NCI-H69 (cell line): ENCODE measurements around the gene SMOC1.

Experiments
- DNase-seq: peaks from one replicate; lab custom pipeline; 2025; lab: John Stamatoyannopoulos, UW

The SMOC1 gene, protein sequence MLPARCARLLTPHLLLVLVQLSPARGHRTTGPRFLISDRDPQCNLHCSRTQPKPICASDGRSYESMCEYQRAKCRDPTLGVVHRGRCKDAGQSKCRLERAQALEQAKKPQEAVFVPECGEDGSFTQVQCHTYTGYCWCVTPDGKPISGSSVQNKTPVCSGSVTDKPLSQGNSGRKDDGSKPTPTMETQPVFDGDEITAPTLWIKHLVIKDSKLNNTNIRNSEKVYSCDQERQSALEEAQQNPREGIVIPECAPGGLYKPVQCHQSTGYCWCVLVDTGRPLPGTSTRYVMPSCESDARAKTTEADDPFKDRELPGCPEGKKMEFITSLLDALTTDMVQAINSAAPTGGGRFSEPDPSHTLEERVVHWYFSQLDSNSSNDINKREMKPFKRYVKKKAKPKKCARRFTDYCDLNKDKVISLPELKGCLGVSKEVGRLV

DNA sequence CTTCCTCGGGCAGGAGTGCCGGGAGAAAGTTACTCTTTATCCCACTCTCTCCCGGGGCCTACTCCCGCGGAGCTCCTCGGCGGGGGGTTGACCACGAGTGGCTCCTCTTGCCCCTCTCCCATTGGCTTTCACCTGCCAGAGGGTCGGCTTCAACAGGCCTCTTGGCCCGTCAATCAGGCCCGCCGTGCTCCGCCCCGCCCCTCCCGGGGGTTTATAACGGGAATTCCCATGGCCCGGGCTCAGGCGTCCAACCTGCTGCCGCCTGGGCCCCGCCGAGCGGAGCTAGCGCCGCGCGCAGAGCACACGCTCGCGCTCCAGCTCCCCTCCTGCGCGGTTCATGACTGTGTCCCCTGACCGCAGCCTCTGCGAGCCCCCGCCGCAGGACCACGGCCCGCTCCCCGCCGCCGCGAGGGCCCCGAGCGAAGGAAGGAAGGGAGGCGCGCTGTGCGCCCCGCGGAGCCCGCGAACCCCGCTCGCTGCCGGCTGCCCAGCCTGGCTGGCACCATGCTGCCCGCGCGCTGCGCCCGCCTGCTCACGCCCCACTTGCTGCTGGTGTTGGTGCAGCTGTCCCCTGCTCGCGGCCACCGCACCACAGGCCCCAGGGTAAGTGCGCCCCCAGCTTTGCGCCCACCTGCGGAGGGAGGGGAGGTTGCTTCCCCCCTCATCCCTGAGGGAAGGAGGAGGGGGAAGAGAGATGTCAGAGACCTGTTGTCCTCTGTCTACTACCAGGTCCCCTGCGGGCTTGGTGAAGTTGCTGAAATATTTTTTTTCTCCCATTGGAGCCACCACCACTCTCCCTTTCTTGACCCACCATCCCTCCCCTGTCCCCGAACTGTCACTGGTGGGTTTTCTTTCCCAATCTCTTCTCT, at the start of gene SMOC1:
Gene SMOC1 (plus strand): TSS at position 242 of the 869 bp plus-strand sequence. CDS start 263 bp downstream, at position 505.
- DNase-seq, result peak; percentile 97

GRCh38 chr14:69838881-69839416, 40.3 kb upstream of the SMOC1 start:
- DNase-seq, result peak; percentile 51

DNA sequence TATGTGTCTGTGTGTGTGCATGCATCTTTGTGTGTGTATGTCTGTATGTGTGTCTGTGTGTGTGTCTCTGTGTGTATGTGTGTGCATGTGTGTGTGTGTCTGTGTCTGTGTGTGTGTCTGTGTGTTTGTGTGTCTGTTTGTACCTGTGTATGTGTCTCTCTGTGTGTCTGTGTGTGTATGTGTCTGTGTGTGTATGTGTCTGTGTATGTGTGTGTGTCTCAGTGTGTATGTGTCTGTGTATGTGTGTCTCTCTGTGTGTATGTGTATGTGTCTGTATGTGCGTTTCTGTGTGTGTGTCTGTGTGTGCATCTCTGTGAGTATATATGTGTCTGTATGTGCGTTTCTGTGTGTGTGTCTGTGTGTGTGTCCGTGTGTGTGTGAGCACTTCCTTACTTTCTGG, 39.6 kb upstream of the SMOC1 start:
- DNase-seq, result no peak

- peak; percentile 96 for DNase-seq
Observed at GRCh38 chr14:69841656-69842055, 37.6 kb upstream of the SMOC1 start.

DNA sequence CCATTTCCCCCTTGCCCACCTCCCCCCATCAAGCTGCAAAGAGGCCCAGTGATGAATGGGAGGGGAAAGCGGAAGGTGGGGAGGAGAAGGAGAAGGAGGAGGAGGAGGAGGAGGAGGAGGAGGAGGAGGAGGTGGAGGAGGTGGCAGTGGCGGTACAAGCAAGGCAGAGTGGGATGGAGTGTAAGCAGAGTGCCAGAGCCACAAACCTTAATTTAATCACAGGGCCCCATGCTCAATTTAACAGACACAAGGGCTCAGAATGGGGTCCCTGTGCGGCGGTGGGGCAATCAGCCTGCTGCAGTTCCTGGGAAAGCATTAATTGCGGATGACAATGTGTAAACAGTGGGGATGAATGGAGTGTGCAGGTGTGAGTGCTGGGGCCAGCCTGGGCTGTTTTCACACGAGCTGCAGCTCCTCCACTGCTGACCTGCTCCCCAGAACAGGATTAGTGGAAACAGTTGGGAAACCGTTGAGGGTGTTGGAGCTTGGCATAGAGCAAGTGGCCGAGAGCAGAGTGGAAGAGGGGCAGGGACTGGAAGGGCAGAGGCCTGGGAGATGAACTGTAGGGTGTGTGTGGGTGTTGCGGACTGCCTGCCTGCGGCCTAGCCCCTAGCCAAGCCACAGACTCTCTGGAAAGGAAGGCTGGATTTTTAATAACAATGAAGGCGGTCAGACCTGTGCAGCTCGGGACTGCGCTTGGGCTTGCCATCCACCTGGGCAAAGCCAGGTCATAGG, 36.4 kb upstream of the SMOC1 start:
- DNase-seq, result peak; percentile 99

GRCh38 chr14:69844171-69844570, 35.0 kb upstream of the SMOC1 start:
- peak; percentile 51 for DNase-seq

- peak; percentile 60 for DNase-seq
Observed at GRCh38 chr14:69845050-69845581, 34.1 kb upstream of the SMOC1 start.

GRCh38 chr14:69845787-69846186, 33.4 kb upstream of the SMOC1 start:
- peak; percentile 89 for DNase-seq

GRCh38 chr14:69848156-69848555, 31.1 kb upstream of the SMOC1 start:
- no peak for DNase-seq

- peak; percentile 98 for DNase-seq
Observed at GRCh38 chr14:69848903-69849391, 30.3 kb upstream of the SMOC1 start.

DNA sequence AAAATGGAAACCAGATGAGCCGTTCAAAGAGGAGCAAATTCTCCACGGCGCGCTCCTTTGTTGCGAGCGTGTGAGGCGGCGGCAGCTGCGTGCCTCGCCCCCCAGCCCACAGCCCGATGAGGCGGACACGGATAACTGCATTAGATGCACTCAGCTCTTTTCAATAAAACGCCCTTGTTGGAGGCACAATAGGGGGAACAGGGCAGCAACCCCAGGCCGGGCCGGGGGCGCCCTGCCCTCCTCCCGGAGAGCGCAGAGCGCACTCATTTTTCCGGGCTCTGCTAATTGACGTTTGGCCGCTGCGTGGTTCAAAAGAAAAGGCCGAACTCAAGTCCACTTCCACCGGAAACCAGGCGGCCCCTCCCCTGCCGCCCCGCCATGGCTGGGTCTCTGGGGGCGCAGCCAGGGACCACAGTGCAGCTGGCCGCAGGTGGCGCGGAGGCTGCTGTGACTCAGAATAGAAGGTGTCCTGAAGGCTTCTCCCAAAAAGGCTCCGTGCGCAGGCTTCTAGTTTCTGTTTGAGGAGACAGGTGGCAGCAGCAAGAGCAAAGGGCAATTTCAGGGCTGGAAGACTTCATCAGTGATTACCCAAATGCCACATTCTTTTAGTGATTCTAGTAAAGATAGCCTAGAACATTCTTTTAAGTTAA, 29.0 kb upstream of the SMOC1 start:
- peak; percentile 19 for DNase-seq

GRCh38 chr14:69850736-69851112, 28.5 kb upstream of the SMOC1 start:
- no peak for DNase-seq

GRCh38 chr14:69852531-69853321, 26.5 kb upstream of the SMOC1 start:
- peak; percentile 67 for DNase-seq

GRCh38 chr14:69853774-69854173, 25.4 kb upstream of the SMOC1 start:
- DNase-seq, result no peak

- DNase-seq, result no peak
Observed at GRCh38 chr14:69854598-69854997, 24.6 kb upstream of the SMOC1 start.

GRCh38 chr14:69855180-69855832, 23.9 kb upstream of the SMOC1 start:
- DNase-seq, result no peak

DNA sequence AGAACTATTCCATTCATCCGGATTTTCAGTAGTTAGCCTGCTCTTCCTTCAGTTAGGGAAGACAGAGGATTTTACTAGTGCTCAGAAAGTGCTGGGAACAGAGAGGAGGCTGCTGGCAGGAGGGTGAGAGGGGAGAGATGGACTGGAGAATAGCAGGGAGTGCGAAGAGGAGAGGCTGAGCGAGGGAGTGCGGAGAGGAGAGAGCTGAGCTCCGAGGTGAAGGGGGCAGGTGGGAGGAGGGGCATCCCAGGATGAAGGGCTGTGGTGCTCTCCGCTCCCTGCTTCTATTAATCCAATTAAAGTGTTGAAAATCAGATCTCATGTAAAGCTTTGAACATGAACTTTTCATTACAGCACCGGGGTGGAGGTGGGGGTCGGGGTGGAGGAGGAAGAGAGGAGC, 20.4 kb upstream of the SMOC1 start:
- no peak for DNase-seq

DNA sequence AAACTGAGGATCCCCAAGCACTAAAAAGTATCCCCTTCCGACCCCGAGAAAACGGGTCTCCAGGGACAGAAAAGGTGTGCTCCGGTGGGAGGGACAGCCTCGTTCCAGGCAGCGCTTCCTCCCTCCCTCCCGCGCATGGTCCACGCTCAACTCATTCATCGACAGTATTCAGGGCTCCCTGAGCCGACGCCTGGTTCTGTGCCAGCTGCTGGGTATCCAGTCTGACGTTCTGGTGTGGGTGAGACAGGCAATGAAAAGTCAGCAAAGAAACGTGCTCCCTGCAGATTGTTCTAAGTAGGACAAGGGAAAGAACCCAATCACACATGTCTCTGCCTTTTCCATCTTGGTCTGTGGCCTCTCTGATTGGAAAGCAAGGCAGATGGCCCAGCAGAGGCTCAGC, 19.6 kb upstream of the SMOC1 start:
- no peak for DNase-seq

DNA sequence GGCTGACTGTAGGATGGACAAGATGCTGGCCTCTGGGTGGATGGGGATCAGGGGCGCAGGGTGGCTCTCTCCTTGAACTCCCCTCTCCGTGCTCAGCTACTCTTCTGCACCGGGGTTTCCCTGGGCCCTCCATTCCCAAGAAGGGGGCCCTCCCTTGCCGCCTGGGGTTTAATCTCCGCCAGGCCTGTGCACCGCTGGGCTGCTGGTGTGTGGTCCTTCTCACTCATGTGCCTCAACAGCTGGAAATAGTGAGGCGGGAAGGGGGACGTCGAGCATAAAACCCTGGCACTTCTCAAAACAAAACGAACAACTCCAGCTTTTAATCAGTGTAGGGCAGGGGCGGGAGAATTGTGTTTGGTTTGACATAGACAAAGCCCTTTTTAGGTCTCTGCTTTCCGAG, 19.0 kb upstream of the SMOC1 start:
- DNase-seq, result no peak
